OCI-LY3 (cell line): ENCODE measurements around the gene JPH4.

Experiments used
- CTCF ChIP-seq: fragments of 200-600, 300-600 bp; sonication (generic); IDR thresholded peaks from 2 replicates; pipeline ENCODE4 v1.5.1; 2014; ENCODE audit warnings: antibody characterized with exemption, low read length, low read depth
- EZH2phosphoT487 ChIP-seq: fragments of 200-600 bp; shearing (Covaris generic); IDR thresholded peaks from 2 replicates; pipeline ENCODE4 v1.6.1; 2018; ENCODE audit warnings: antibody characterized with exemption, mixed run types, low read depth

GRCh38 chr14:23538785-23539184, 39.8 kb downstream of the JPH4 start:
- TF ChIP-seq EZH2phosphoT487: no peak
- TF ChIP-seq CTCF: no peak
